Measurements from ENCODE around the gene PSMC5. TPM values are rescaled to one million over a fixed set of nuclear protein-coding genes. Genes with fewer than 3 reads are reported as not detected.

Gene PSMC5
- total RNA-seq = 100 to 1,000 TPM; 155 to 157 TPM

DNA sequence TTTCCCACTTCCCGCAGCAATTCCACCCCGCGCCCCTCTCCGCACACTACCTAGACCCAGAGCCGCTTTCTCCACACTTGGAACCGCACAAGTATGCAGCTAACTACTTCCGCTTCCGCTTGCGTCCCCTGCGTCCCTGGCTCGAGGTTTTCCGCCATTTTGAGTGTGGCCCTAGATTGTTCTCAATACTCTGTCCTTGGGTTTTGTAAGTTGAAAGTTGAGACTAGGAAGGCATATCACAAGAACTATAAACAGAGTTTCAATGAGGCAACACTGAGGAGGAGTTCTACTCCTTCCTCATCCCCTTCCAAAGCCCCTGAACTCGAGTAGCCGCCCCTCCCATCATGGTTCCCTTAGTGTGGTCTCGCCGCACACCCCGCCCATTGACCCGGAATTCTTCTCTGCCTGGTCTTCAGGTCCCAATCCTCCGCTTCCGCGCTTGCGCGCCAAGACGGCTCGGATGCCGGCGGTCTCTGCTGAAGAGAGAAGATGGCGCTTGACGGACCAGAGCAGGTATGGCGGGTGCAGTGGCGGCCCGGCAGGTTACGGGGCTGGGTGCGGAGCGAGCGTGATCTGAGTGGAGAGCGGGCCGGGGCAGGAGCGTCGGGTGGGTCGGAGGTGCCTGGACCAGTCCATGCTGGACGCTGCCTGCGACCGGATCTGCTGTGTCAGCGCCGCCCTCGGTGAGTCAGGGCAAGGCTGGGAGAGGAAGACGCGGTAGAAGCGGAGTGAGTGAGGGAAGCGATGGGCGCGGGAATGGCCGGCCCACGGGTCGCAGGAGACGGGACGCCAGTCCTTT, at the start of gene PSMC5, which contains the start of gene FTSJ3:
Gene PSMC5, plus strand, starts transcription at position 430 of the 799 bp plus-strand sequence. Its CDS starts 60 bp downstream, at position 490.
Gene FTSJ3, minus strand, starts transcription at position 662 of the 799 bp plus-strand sequence. CDS start 761 bp downstream, outside the sequence.
- Mint-ChIP-seq H3K27me3 (no peaks in the 10 kb centered on the region), H3K4me1 (ENCODE audit: low read depth) (peaks cover 78% of the 10 kb centered on the region), H3K36me3 (ENCODE audit: low read depth) (peaks cover 87% of the 10 kb centered on the region), H3K9me3 (no peaks in the 10 kb centered on the region), H3K4me3 (peak within 1 kb of the TSS; percentile 100), H3K27ac (peak within 1 kb of the TSS; percentile 100)
- intact Hi-C loops (cut with micrococcal nuclease) = loop anchor here (5.0 kb wide), 1 partner anchor 50 kb away; no protein-coding TSS in a partner anchor
- ChIA-PET POLR2A (interaction anchor here (0.7 to 11.6 kb wide), 10 partner anchors 9 to 85 kb away, joined by 3 to 188 read pairs (median 4); partner anchors contain the start of genes CCDC47, DDX42 and SMARCD2), CTCF (interaction anchor here (1.2 to 2.9 kb wide), 9 partner anchors 10 to 129 kb away, joined by 3 to 22 read pairs (median 4); partner anchors contain the start of genes SMARCD2 and STRADA)
- TF ChIP-seq, protein P1, sequence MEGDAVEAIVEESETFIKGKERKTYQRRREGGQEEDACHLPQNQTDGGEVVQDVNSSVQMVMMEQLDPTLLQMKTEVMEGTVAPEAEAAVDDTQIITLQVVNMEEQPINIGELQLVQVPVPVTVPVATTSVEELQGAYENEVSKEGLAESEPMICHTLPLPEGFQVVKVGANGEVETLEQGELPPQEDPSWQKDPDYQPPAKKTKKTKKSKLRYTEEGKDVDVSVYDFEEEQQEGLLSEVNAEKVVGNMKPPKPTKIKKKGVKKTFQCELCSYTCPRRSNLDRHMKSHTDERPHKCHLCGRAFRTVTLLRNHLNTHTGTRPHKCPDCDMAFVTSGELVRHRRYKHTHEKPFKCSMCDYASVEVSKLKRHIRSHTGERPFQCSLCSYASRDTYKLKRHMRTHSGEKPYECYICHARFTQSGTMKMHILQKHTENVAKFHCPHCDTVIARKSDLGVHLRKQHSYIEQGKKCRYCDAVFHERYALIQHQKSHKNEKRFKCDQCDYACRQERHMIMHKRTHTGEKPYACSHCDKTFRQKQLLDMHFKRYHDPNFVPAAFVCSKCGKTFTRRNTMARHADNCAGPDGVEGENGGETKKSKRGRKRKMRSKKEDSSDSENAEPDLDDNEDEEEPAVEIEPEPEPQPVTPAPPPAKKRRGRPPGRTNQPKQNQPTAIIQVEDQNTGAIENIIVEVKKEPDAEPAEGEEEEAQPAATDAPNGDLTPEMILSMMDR (IDR thresholded peaks at IDR 0.05) = peak; percentile 50
- ATAC-seq = peak; percentile 94
- DNase-seq = peak; percentile 98

DNA sequence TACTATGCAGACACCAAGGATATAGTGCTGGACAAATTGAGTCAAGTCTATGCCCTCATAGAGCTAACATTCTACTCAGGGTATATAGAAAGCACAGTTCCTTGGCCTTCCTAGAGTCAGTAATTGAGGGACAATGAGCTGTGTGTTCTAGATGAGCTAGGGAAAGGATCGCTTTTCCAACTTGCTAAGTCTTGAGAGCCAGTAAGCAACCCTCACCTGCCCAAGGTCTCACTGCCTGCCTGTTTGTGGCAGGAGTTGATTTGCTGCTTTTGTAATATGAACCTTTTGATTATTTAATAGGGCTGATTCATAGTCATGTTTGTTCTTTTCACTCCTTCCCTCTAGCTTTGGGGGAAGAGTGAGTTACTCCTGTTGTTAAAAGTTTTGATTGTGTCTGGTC, 46.7 kb upstream of the PSMC5 start:
- ChIA-PET POLR2A (interaction anchor here (1.7 kb wide), 1 partner anchor 38 kb away, joined by 6 read pairs; no protein-coding TSS in a partner anchor), CTCF (interaction anchor here (1.2 to 1.5 kb wide), 2 partner anchors 13 to 22 kb away, joined by 3 to 4 read pairs; no protein-coding TSS in a partner anchor)
- no peak for DNase-seq
- Mint-ChIP-seq H3K4me1 (ENCODE audit: low read depth) (peaks cover 61% of the 10 kb centered on the region), H3K9me3 (no peaks in the 10 kb centered on the region), H3K36me3 (ENCODE audit: low read depth) (peaks cover 33% of the 10 kb centered on the region), H3K27me3 (no peaks in the 10 kb centered on the region), H3K27ac (peak overlapping the region; percentile 4), H3K4me3 (no peak overlapping the region)
- ATAC-seq = no peak
- TF ChIP-seq, protein P1 (IDR thresholded peaks at IDR 0.05) = no peak
- intact Hi-C loops (cut with micrococcal nuclease) = no loop called here

DNA sequence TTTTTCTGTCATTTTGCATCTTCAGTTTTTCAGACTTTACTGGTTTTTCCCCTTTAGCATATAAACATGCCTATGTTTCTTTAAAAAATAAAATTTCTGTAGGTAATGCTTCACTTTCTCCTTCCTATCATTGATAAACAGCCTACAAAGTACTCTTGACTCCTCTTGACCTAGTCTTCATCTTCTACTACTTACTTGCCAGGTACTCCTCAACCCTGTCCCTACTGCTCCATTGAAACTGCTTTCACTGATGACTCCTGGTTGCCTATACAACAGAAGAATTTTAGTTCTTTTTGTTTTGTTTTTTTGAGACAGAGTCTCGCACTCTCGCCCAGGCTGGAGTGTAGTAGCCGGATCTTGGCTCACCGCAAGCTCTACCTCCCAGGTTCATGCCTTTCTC, 46.3 kb upstream of the PSMC5 start:
- H3K27ac Mint-ChIP-seq = peak overlapping the region; percentile 4
- H3K27me3 Mint-ChIP-seq = no peaks in the 10 kb centered on the region
- H3K4me1 Mint-ChIP-seq (ENCODE audit: low read depth) = peaks cover 58% of the 10 kb centered on the region
- peaks cover 33% of the 10 kb centered on the region for H3K36me3 Mint-ChIP-seq (ENCODE audit: low read depth)
- DNase-seq (no peak), ATAC-seq (no peak)
- ChIA-PET CTCF (interaction anchor here (1.2 to 1.5 kb wide), 2 partner anchors 13 to 21 kb away, joined by 3 to 4 read pairs; no protein-coding TSS in a partner anchor), POLR2A (interaction anchor here (1.1 to 1.7 kb wide), 3 partner anchors 11 to 40 kb away, joined by 3 to 6 read pairs (median 3); no protein-coding TSS in a partner anchor)
- no peaks in the 10 kb centered on the region for H3K9me3 Mint-ChIP-seq
- intact Hi-C loops (cut with micrococcal nuclease) = no loop called here
- TF ChIP-seq, protein P1 (IDR thresholded peaks at IDR 0.05) = no peak
- H3K4me3 Mint-ChIP-seq = no peak overlapping the region

- DNase-seq (no peak), ATAC-seq (peak; percentile 27)
- H3K4me1 Mint-ChIP-seq (ENCODE audit: low read depth) = peaks cover 41% of the 10 kb centered on the region
- ChIA-PET CTCF (interaction anchor here (0.8 to 1.6 kb wide), 6 partner anchors 8 to 83 kb away, joined by 3 to 5 read pairs (median 3); partner anchors contain the start of genes CCDC47 and DDX42), POLR2A (interaction anchor here (1.1 to 1.5 kb wide), 3 partner anchors 9 to 41 kb away, joined by 4 to 12 read pairs (median 6); partner anchors contain the start of genes CCDC47 and DDX42)
- peaks cover 28% of the 10 kb centered on the region for H3K36me3 Mint-ChIP-seq (ENCODE audit: low read depth)
- H3K27ac Mint-ChIP-seq = peak overlapping the region; percentile 27
- H3K4me3 Mint-ChIP-seq = no peak overlapping the region
- TF ChIP-seq, protein P1 (IDR thresholded peaks at IDR 0.05) = no peak
- H3K9me3 Mint-ChIP-seq = no peaks in the 10 kb centered on the region
- H3K27me3 Mint-ChIP-seq = no peaks in the 10 kb centered on the region
- intact Hi-C loops (cut with micrococcal nuclease) = no loop called here
These were observed 43.7 kb upstream of the PSMC5 start for GRCh38 chr17:63783522-63783921.
